Activated naive CD4-positive, alpha-beta T cell treated with anti-CD3 and anti-CD28 coated beads, Interleukin-2, amount 50 U/mL, for 72 hours (primary cell): Measurements from ENCODE around the gene WDR13. TPM values are rescaled to one million over a fixed set of nuclear protein-coding genes. Genes with fewer than 3 reads are reported as not detected.
"Not testable (repeated sequence)": the region's sequence is repeated elsewhere in the genome, so short reads cannot be mapped to it uniquely, and the experiment has no call there.

Experiments
- ATAC-seq, 2 donors: fragments of 150-1000 bp; cut with Tn5 transposase; 2 replicates each; pipeline ENCODE4 v1.10.0; 2021; ENCODE audit warnings: mild to moderate bottlenecking in 2 of 2, moderate library complexity in 2 of 2
- DNase-seq, 2 donors: peaks; one replicate each; pipeline ENCODE4 v3.0.0; 2021 to 2022; ENCODE audit warnings: low spot score in 2 of 2
- H3K27ac Mint-ChIP-seq, 2 donors: one replicate each; pipeline ENCODE4 v1.8.0; 2022; ENCODE audit warnings: mild to moderate bottlenecking in 2 of 2, mixed read lengths in 2 of 2
- H3K36me3 Mint-ChIP-seq, 2 donors: one replicate each; pipeline ENCODE4 v1.8.0; 2022; ENCODE audit warnings: mixed read lengths in 2 of 2
- H3K9me3 Mint-ChIP-seq, 2 donors: one replicate each; pipeline ENCODE4 v1.8.0; 2022; ENCODE audit warnings: mixed read lengths in 2 of 2
- total RNA-seq, 2 donors: library from RNA; stranded (reverse); gene quantifications; one replicate each; pipeline ENCODE4 v1.2.3, GENCODE V29; 2022

The WDR13 gene
- total RNA-seq = 10 to 100 TPM; 52.8 to 58.5 TPM

DNA sequence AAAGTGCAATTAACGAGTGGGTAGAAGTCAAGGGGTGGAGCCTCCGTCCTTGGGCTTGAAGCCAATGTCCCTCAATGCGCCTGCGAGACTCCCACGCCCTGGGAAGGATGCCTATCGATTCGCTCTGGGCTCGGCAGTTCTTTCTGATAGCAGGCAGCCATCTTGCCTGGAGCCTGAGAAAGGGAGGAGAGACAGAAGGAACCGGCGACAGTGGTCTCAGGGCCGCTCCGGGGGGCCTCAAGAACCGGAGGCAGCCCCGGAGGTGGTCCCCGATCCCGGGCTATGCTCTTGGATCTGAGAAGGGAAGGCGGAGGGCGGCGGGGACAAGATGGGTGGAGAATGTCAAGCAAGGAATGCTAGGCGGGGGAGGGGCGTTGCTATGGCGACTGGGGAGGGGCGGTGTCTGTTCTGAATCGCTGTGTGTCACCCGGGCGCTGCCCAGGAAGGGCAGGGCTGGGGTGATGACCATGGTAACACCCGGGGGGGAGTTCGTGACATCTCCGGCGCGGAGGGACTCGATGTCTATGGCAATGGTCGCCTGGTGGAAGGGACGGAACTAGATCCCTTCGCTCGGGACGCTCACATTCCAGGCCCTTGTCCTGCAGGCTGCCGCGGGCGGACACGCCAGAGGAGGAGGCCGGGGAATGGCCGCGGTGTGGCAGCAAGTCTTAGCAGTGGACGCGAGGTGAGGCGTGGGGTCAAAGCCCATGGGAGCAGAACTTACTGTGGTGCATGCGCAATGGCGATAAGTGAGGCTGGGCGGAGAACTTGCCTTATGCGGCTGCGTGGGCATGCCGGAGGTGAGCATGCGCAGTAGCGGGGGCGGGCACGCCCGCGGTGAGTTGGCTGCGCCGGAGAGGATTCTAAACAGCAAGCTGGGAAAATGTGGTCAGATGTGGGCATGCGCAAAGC, at the start of gene WDR13:
WDR13 (plus strand) TSS at position 140 of the 912 bp plus-strand sequence; CDS start at position 645, 505 bp downstream.
- peak within 1 kb of the TSS; percentile 97 to 99 for H3K27ac Mint-ChIP-seq

DNA sequence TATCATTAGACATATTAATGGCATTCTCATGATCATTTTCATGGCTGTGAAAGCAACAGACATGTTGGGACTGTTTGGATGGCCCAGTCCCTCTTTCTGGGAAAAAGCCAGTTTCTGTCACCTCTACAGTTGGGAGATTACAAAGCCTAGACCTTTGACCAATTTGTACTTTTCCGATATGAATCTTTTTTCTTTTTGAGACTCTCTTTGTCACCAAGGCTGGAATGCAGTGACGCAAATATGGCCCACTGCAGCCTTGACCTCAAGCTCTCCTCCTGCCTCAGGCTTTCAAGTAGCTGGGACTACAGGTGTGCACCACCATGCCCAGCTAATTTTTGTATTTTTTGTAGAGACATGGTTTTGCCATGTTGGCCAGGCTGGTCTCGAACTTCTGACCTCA, 48.4 kb upstream of the WDR13 start:
- DNase-seq = no peak
- Mint-ChIP-seq H3K36me3 (no peaks in the 10 kb centered on the region), H3K9me3 (no peaks in the 10 kb centered on the region), H3K27ac (peak overlapping the region in 1 of 2 donors; percentile 46)
- ATAC-seq = no peak

More for the DNA sequence above, at the start of gene WDR13:
- no peaks in the 10 kb centered on the region for H3K9me3 Mint-ChIP-seq
- DNase-seq (peak; percentile 84 to 93), ATAC-seq (peak; percentile 93 to 94)
- H3K36me3 Mint-ChIP-seq = no peaks in the 10 kb centered on the region

GRCh38 chrX:48555731-48556325, 41.5 kb upstream of the WDR13 start:
- not testable (repeated sequence) for H3K27ac Mint-ChIP-seq, H3K9me3 Mint-ChIP-seq, DNase-seq, H3K36me3 Mint-ChIP-seq, ATAC-seq

DNA sequence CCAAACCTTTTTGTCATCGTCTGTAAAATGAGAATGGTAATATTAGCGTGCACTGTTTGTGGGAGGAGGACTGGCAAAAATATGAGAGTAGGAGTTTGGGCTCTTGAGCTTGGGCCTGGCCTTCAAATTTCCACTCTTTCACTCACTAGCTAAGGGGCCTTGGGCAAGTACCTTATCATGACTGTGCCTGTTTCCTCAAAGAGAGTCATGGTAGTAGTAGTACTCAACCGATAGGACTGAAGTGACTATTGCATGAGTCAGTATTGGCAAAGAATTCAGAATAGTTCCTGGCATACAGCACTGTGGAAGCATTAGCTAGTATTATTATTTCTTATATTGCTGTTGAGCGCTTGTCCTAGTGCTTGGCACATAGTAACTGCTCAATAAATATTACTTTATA, 39.0 kb upstream of the WDR13 start:
- DNase-seq (no peak), ATAC-seq (peak; percentile 98 to 100)
- Mint-ChIP-seq H3K9me3 (no peaks in the 10 kb centered on the region), H3K27ac (peak overlapping the region; percentile 54 to 81), H3K36me3 (peaks cover 0 to 10% of the 10 kb centered on the region in 2 donors)

GRCh38 chrX:48559636-48560035, 37.7 kb upstream of the WDR13 start:
- Mint-ChIP-seq H3K36me3 (peaks cover 0 to 8% of the 10 kb centered on the region in 2 donors), H3K27ac (peak overlapping the region in 1 of 2 donors; percentile 68), H3K9me3 (no peaks in the 10 kb centered on the region)
- no peak for DNase-seq
- ATAC-seq = no peak

- Mint-ChIP-seq H3K36me3 (peaks cover 0 to 4% of the 10 kb centered on the region in 2 donors), H3K9me3 (no peaks in the 10 kb centered on the region), H3K27ac (peak overlapping the region; percentile 55 to 68)
- ATAC-seq (no peak), DNase-seq (no peak)
These were observed 37.2 kb upstream of the WDR13 start for GRCh38 chrX:48560056-48560455.

DNA sequence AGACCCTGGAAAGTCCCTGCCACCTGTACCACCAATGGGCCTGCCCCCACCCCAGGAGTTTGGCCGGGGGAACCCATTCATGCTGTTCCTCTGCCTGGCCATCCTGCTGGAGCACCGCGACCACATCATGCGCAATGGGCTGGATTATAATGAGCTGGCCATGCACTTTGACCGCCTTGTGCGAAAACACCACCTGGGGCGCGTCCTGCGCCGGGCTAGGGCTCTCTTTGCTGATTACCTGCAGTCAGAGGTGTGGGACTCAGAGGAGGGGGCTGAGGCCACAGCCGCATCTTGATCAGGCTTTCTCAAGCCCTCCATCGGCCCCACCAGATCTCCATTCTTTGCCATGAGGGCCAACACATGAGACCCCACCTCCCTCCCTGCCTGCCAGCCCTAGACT, 36.6 kb upstream of the WDR13 start:
- ATAC-seq = no peak
- no peak for DNase-seq
- Mint-ChIP-seq H3K9me3 (no peaks in the 10 kb centered on the region), H3K36me3 (no peaks in the 10 kb centered on the region), H3K27ac (peak overlapping the region in 1 of 2 donors; percentile 68)

GRCh38 chrX:48569958-48570357, 27.3 kb upstream of the WDR13 start:
- Mint-ChIP-seq H3K9me3 (no peaks in the 10 kb centered on the region), H3K27ac (no peak overlapping the region)
- peak; percentile 58 to 80 for ATAC-seq

GRCh38 chrX:48573690-48574269, 23.5 kb upstream of the WDR13 start:
- Mint-ChIP-seq H3K27ac (peak overlapping the region; percentile 100), H3K9me3 (no peaks in the 10 kb centered on the region), H3K36me3 (peaks cover 20 to 46% of the 10 kb centered on the region in 2 donors)
- DNase-seq = no peak
- ATAC-seq = no peak

More at GRCh38 chrX:48569958-48570357, 27.3 kb upstream of the WDR13 start:
- peaks cover 7 to 12% of the 10 kb centered on the region in 2 donors for H3K36me3 Mint-ChIP-seq
- DNase-seq = peak in 1 of 2 donors; percentile 20

DNA sequence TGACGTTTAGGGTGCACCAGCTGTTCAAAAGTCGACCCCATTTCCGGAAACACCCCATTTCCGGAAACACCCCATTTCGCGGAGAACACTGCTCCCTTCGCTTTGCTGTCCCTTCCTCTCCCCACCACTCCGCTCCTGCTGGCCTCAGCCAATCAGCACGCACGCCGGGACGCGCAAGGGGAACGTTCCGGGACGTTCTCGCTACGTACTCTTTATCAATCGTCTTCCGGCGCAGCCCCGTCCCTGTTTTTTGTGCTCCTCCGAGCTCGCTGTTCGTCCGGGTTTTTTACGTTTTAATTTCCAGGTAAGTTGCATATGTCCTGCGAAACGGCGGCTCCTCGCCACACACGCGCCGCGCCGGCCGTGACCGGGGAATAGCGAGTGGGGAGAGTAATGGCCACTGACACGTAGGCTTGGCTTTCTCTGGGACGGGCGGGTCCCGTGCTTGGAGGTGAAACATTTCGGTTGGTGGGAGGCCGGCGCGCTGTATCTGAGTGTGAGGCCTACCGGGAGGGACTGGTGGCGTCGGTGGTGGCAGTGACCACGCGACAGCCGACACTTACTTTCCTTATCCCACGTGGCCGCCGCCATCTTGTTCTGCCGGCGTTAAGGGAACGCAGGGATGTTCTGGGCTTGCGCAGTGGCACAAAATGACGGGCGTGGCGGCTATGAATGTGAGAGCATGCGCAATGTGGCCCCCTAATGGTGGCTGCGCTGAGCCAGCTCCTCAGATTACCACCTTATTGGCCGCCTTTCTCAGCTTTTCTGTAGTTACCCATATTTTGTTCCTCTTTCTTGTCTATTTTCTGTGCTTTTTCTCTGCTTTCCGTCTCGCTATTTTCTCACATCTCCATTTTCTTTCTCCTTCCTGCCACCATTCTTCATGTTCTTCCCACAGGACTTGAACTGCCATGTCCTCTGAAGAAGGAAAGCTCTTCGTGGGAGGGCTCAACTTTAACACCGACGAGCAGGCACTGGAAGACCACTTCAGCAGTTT, 22.7 kb upstream of the WDR13 start, which contains the start of gene RBM3:
RBM3 (plus strand) TSS at position 215 of the 997 bp plus-strand sequence; CDS start at position 912, 697 bp downstream.
- ATAC-seq (peak; percentile 91 to 92), DNase-seq (peak; percentile 85 to 88)
- H3K27ac Mint-ChIP-seq = peak within 1 kb of the TSS; percentile 100
- H3K36me3 Mint-ChIP-seq = peaks cover 20 to 50% of the 10 kb centered on the region in 2 donors
- no peaks in the 10 kb centered on the region for H3K9me3 Mint-ChIP-seq

- peaks cover 20 to 50% of the 10 kb centered on the region in 2 donors for H3K36me3 Mint-ChIP-seq
These were observed 21.6 kb upstream of the WDR13 start for GRCh38 chrX:48575642-48576041.

GRCh38 chrX:48576108-48576507, 21.2 kb upstream of the WDR13 start:
- ATAC-seq = no peak
- peaks cover 20 to 50% of the 10 kb centered on the region in 2 donors for H3K36me3 Mint-ChIP-seq
- H3K9me3 Mint-ChIP-seq = no peaks in the 10 kb centered on the region
- peak overlapping the region; percentile 100 for H3K27ac Mint-ChIP-seq
- no peak for DNase-seq

More at GRCh38 chrX:48575642-48576041, 21.6 kb upstream of the WDR13 start:
- Mint-ChIP-seq H3K9me3 (no peaks in the 10 kb centered on the region), H3K27ac (peak overlapping the region; percentile 100)
- ATAC-seq (no peak), DNase-seq (no peak)

DNA sequence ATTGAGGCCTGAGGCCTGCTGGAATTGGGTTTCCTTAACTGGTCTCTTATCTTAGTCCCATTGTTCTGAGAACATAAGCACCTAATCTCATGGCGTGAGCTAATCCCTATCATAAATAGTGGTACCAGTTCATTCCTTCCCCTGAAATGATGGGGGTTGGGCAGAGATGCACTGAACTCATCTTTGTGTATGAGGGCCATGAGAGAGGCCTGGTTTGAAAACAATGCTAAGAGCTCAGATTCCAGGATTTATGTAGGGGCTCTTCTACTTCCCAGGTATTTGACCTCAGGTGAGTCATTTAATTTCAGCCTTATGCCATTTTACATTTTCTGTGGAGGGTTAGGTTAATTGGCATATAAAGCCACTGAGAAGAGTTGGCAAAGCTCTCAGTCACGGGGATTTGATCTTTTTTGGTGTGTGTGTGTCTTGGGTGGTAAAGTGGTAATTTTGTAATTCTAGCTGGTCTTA, 18.6 kb upstream of the WDR13 start:
- ATAC-seq (no peak), DNase-seq (no peak)
- Mint-ChIP-seq H3K27ac (peak overlapping the region in 1 of 2 donors; percentile 44), H3K36me3 (peaks cover 20 to 50% of the 10 kb centered on the region in 2 donors), H3K9me3 (no peaks in the 10 kb centered on the region)

DNA sequence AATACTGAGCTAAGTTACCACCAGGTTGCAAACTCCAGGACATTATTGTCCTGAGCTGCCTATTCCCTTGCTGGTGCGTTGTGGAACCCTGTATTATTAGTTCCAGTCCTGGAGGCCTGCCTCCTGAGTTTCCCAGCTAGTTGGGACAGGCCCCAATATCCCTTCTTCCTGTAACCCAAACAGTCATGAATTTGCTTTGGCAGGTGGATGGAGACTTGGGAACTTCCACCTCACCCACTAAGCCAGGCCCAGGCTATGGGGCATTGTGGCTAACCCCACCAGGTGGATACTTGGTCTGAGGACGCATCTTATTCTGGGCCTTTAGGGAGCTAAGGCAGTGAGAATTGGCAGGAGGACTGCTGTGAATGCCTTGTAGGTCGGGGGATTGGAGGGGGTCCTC, 18.0 kb upstream of the WDR13 start:
- no peak for ATAC-seq
- DNase-seq = no peak
- Mint-ChIP-seq H3K9me3 (no peaks in the 10 kb centered on the region), H3K27ac (peak overlapping the region in 1 of 2 donors; percentile 44), H3K36me3 (peaks cover 20 to 45% of the 10 kb centered on the region in 2 donors)

DNA sequence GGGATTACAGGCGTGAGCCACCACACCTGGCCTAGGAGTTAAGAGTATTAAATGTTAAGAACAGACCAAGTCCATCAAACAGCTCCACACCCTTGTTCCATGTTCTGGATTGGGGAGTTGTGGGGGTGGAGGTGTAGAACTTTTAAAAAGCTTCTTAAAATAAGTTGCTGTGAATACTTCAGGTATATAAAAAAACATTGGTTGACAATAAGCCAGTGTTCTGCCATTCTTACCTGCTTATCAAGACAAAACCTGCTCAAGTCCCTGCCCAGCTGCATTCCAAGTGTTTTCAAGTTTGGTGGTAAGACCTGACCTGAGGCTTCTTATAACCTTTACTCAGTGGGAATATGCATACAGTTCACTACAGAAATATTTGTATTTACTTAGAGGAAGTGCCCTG, 16.6 kb upstream of the WDR13 start:
- Mint-ChIP-seq H3K27ac (no peak overlapping the region), H3K9me3 (no peaks in the 10 kb centered on the region), H3K36me3 (peaks cover 6 to 31% of the 10 kb centered on the region in 2 donors)
- ATAC-seq = no peak
- DNase-seq = no peak

GRCh38 chrX:48584698-48585097, 12.6 kb upstream of the WDR13 start:
- no peaks in the 10 kb centered on the region for H3K9me3 Mint-ChIP-seq
- no peak overlapping the region for H3K27ac Mint-ChIP-seq
- no peak for DNase-seq
- ATAC-seq = no peak
- no peaks in the 10 kb centered on the region for H3K36me3 Mint-ChIP-seq
